H1 (cell line): ENCODE measurements around the gene TMEM140. TPM values are rescaled to one million over a fixed set of nuclear protein-coding genes. Genes with fewer than 3 reads are reported as not detected.

Source experiments
- polyA plus RNA-seq, 7 experiments: library from polyadenylated mRNA; depleted of rRNA in 3 of 7; stranded (reverse) in 5 of 7; unstranded in 2 of 7; fragments of >200 nt in 5 of 7; fragments of 200-250 nt in 2 of 7; gene quantifications; 1 replicate in 5 of 7; 2 replicates in 1 of 7; 4 replicates in 1 of 7; pipeline versions ENCODE4 v1.2.1 to v1.2.3, GENCODE V29; 2011 to 2013; ENCODE audit warnings: missing spikeins in 2 of 7, mixed read lengths in 2 of 7
- total RNA-seq: library from RNA; stranded (reverse); fragmentation: NEBNext Ultra II Directional; extraction: Animal tissue kit (Norgen Biotek cat#: 25700); gene quantifications from 2 replicates; pipeline ENCODE4 v1.2.1, GENCODE V29; 2021
- TF ChIP-seq, protein P1 (sequence below): fragments of 300-600 bp; sonication (generic); IDR thresholded peaks from 2 replicates; pipeline ENCODE4 v1.7.1; 2012; ENCODE audit warnings: low read length, moderate library complexity, mild to moderate bottlenecking, inconsistent platforms; ENCODE audit not compliant: insufficient replicate concordance

The TMEM140 gene
- total and polyA plus RNA-seq, 2 of the 8 experiments (the other 6 are each of a cell fraction or from before 2014, with no cell fraction given): not detected

DNA sequence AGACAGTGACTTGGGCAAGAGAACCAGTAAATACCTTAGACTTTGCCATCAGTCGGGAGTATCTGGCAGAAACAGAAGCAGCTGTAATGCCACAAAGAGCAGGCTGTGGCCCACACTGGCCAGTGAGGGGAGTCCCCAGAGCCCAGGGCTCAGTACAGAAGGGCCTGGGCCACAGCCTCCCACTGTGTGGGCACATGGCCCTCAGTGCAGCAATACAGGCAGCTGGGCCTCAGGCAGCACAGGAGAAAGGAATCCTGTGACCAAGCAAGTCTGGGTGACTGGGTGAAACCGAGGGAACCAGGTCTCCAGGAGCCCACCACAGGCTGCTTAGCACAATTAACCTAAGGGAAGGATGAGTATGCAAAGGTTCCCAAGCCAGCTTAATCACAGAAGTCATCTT lies 49.5 kb downstream of the TMEM140 start (continued):
- TF ChIP-seq, protein P1, sequence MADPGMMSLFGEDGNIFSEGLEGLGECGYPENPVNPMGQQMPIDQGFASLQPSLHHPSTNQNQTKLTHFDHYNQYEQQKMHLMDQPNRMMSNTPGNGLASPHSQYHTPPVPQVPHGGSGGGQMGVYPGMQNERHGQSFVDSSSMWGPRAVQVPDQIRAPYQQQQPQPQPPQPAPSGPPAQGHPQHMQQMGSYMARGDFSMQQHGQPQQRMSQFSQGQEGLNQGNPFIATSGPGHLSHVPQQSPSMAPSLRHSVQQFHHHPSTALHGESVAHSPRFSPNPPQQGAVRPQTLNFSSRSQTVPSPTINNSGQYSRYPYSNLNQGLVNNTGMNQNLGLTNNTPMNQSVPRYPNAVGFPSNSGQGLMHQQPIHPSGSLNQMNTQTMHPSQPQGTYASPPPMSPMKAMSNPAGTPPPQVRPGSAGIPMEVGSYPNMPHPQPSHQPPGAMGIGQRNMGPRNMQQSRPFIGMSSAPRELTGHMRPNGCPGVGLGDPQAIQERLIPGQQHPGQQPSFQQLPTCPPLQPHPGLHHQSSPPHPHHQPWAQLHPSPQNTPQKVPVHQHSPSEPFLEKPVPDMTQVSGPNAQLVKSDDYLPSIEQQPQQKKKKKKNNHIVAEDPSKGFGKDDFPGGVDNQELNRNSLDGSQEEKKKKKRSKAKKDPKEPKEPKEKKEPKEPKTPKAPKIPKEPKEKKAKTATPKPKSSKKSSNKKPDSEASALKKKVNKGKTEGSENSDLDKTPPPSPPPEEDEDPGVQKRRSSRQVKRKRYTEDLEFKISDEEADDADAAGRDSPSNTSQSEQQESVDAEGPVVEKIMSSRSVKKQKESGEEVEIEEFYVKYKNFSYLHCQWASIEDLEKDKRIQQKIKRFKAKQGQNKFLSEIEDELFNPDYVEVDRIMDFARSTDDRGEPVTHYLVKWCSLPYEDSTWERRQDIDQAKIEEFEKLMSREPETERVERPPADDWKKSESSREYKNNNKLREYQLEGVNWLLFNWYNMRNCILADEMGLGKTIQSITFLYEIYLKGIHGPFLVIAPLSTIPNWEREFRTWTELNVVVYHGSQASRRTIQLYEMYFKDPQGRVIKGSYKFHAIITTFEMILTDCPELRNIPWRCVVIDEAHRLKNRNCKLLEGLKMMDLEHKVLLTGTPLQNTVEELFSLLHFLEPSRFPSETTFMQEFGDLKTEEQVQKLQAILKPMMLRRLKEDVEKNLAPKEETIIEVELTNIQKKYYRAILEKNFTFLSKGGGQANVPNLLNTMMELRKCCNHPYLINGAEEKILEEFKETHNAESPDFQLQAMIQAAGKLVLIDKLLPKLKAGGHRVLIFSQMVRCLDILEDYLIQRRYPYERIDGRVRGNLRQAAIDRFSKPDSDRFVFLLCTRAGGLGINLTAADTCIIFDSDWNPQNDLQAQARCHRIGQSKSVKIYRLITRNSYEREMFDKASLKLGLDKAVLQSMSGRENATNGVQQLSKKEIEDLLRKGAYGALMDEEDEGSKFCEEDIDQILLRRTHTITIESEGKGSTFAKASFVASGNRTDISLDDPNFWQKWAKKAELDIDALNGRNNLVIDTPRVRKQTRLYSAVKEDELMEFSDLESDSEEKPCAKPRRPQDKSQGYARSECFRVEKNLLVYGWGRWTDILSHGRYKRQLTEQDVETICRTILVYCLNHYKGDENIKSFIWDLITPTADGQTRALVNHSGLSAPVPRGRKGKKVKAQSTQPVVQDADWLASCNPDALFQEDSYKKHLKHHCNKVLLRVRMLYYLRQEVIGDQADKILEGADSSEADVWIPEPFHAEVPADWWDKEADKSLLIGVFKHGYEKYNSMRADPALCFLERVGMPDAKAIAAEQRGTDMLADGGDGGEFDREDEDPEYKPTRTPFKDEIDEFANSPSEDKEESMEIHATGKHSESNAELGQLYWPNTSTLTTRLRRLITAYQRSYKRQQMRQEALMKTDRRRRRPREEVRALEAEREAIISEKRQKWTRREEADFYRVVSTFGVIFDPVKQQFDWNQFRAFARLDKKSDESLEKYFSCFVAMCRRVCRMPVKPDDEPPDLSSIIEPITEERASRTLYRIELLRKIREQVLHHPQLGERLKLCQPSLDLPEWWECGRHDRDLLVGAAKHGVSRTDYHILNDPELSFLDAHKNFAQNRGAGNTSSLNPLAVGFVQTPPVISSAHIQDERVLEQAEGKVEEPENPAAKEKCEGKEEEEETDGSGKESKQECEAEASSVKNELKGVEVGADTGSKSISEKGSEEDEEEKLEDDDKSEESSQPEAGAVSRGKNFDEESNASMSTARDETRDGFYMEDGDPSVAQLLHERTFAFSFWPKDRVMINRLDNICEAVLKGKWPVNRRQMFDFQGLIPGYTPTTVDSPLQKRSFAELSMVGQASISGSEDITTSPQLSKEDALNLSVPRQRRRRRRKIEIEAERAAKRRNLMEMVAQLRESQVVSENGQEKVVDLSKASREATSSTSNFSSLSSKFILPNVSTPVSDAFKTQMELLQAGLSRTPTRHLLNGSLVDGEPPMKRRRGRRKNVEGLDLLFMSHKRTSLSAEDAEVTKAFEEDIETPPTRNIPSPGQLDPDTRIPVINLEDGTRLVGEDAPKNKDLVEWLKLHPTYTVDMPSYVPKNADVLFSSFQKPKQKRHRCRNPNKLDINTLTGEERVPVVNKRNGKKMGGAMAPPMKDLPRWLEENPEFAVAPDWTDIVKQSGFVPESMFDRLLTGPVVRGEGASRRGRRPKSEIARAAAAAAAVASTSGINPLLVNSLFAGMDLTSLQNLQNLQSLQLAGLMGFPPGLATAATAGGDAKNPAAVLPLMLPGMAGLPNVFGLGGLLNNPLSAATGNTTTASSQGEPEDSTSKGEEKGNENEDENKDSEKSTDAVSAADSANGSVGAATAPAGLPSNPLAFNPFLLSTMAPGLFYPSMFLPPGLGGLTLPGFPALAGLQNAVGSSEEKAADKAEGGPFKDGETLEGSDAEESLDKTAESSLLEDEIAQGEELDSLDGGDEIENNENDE: no peak
